HepG2 (cell line): ENCODE results near the gene EPN3. TPM values are rescaled to one million over a fixed set of nuclear protein-coding genes. Genes with fewer than 3 reads are reported as not detected.
A peak's percentile ranks its signal among the peaks of the same experiment; 100 is the strongest.

Experiments
- ASH2L ChIP-seq: fragments of 300-600, 200-600 bp; sonication (generic); IDR thresholded peaks from 2 replicates; pipeline ENCODE4 v1.7.0; 2017; ENCODE audit warnings: low read depth, mild to moderate bottlenecking, moderate library complexity, mixed read lengths, low read length; ENCODE audit not compliant: insufficient read length
- ATF5 ChIP-seq: sonication (generic); formaldehyde crosslinking; IDR thresholded peaks from 2 replicates; pipeline ENCODE4 v1.4.0; 2020; ENCODE audit warnings: mild to moderate bottlenecking, low read depth, missing genetic modification reagents
- BHLHE40 ChIP-seq: IDR thresholded peaks from 2 replicates; pipeline ENCODE4 v1.6.1; 2011; ENCODE audit warnings: low read length, improper control_type of control experiment
- ELF1 ChIP-seq: sonication (generic); formaldehyde crosslinking; IDR thresholded peaks from 2 replicates; pipeline ENCODE4 v1.4.0; 2020; ENCODE audit warnings: missing genetic modification reagents
- FOXO1 ChIP-seq: sonication (generic); formaldehyde crosslinking; IDR thresholded peaks from 2 replicates; pipeline ENCODE4 v1.4.0; 2020; ENCODE audit warnings: missing genetic modification reagents
- FOXP4 ChIP-seq: sonication (generic); formaldehyde crosslinking; IDR thresholded peaks from 2 replicates; pipeline ENCODE4 v1.4.0; 2020; ENCODE audit warnings: missing genetic modification reagents
- HDAC2 ChIP-seq: sonication (generic); formaldehyde crosslinking; IDR thresholded peaks from 2 replicates; pipeline ENCODE4 v1.4.0; 2020; ENCODE audit warnings: missing genetic modification reagents
- KLF12 ChIP-seq: sonication (generic); formaldehyde crosslinking; IDR thresholded peaks from 2 replicates; pipeline ENCODE4 v1.4.0; 2020; ENCODE audit warnings: missing genetic modification reagents, borderline replicate concordance
- RBAK ChIP-seq: sonication (generic); formaldehyde crosslinking; IDR thresholded peaks from 2 replicates; pipeline ENCODE4 v1.5.1; 2020; ENCODE audit warnings: mild to moderate bottlenecking, missing genetic modification reagents
- THAP8 ChIP-seq: sonication (generic); formaldehyde crosslinking; IDR thresholded peaks from 2 replicates; pipeline ENCODE4 v1.5.1; 2020; ENCODE audit warnings: missing genetic modification reagents, mild to moderate bottlenecking, borderline replicate concordance
- ZBTB25 ChIP-seq: IDR thresholded peaks from 2 replicates; pipeline ENCODE4 v1.6.1; 2018; ENCODE audit warnings: missing genetic modification reagents
- ZMYM3 ChIP-seq: sonication (generic); formaldehyde crosslinking; IDR thresholded peaks from 2 replicates; pipeline ENCODE4 v1.5.1; 2020; ENCODE audit warnings: mild to moderate bottlenecking, missing genetic modification reagents
- ZNF318 ChIP-seq: sonication (generic); formaldehyde crosslinking; IDR thresholded peaks from 2 replicates; pipeline ENCODE4 v1.4.0; 2020; ENCODE audit warnings: mild to moderate bottlenecking, missing genetic modification reagents
- ZNF740 ChIP-seq: sonication (generic); formaldehyde crosslinking; IDR thresholded peaks from 2 replicates; pipeline ENCODE4 v1.4.0; 2020; ENCODE audit warnings: missing genetic modification reagents
- ZNF83 ChIP-seq: sonication (generic); formaldehyde crosslinking; IDR thresholded peaks from 2 replicates; pipeline ENCODE4 v1.4.0; 2020; ENCODE audit warnings: missing genetic modification reagents, mild to moderate bottlenecking, borderline replicate concordance
- polyA plus RNA-seq, 8 experiments: library from polyadenylated mRNA; depleted of rRNA in 3 of 8; stranded (reverse) in 7 of 8; unstranded in 1 of 8; fragments of >200 nt; fragmentation: Illumina TruSeq in 4 of 8; extraction: Trizol in 4 of 8; gene quantifications; 2 replicates each; pipeline versions ENCODE4 v1.2.1 to v1.2.3, GENCODE V29; 2011 to 2016; ENCODE audit warnings: low read depth in 4 of 8, missing spikeins in 1 of 8, mixed read lengths in 1 of 8; ENCODE audit not compliant: insufficient read depth in 1 of 8
- total RNA-seq, 5 experiments: library from RNA; depleted of rRNA; stranded (reverse); fragments of >200 nt; fragmentation: Illumina TruSeq; extraction: Trizol; gene quantifications; 2 replicates each; pipeline ENCODE4 v1.2.3, GENCODE V29; 2016; ENCODE audit warnings: low read depth in 1 of 5

EPN3 gene
- total and polyA plus RNA-seq, 2 of the 13 experiments (the other 11 are each of a cell fraction or from before 2014, with no cell fraction given), result 0.11 to 0.95 TPM

- TF ChIP-seq ATF5 (CRISPR knock-in tag) (0 out of 2 replicates have a peak, but pooled peaks have one; percentile 43), ZNF83 (peak; percentile 67), FOXP4 (CRISPR knock-in tag) (peak; percentile 63; the same call in 1 of the 2 replicates), FOXO1 (CRISPR knock-in tag) (peak; percentile 70), THAP8 (no peak), HDAC2 (peak; percentile 59; the same call in 1 of the 2 replicates), RBAK (CRISPR knock-in tag) (no peak), ZBTB25 (peak; percentile 75; the same call in 1 of the 2 replicates), ELF1 (CRISPR knock-in tag) (peak; percentile 45), ASH2L (peak; percentile 64), ZNF318 (CRISPR knock-in tag) (no peak), ZMYM3 (CRISPR knock-in tag) (peak; percentile 61), ZNF740 (CRISPR knock-in tag) (peak; percentile 69), KLF12 (CRISPR knock-in tag) (peak; percentile 97), BHLHE40 (peak; percentile 48; the same call in 1 of the 2 replicates)
Measured at GRCh38 chr17:50547035-50547735, 14.7 kb downstream of the EPN3 start, which contains the start of gene SPATA20 (continued).
